ENCODE results near the gene BMP5.

Gene BMP5

DNA sequence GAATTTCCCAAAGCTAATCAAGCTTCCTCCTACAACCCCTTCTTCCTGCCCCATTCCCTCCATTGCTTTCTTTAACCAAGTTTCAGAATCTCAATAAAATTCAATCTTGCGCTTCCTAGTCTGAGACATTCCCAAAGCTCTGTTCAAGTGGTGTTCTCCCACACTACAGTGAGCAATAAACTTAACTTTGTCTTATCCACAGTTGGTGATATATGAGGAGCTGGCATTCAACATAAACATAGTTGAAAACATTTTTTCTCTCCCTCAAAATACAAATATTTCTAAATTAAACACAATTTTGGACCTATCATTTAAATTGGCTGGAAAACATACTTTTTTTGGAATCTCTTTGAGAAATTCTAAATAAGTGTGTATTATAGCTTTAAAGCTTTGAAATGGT is 166.7 kb downstream of the BMP5 start:
- no peak for DNase-seq

DNA sequence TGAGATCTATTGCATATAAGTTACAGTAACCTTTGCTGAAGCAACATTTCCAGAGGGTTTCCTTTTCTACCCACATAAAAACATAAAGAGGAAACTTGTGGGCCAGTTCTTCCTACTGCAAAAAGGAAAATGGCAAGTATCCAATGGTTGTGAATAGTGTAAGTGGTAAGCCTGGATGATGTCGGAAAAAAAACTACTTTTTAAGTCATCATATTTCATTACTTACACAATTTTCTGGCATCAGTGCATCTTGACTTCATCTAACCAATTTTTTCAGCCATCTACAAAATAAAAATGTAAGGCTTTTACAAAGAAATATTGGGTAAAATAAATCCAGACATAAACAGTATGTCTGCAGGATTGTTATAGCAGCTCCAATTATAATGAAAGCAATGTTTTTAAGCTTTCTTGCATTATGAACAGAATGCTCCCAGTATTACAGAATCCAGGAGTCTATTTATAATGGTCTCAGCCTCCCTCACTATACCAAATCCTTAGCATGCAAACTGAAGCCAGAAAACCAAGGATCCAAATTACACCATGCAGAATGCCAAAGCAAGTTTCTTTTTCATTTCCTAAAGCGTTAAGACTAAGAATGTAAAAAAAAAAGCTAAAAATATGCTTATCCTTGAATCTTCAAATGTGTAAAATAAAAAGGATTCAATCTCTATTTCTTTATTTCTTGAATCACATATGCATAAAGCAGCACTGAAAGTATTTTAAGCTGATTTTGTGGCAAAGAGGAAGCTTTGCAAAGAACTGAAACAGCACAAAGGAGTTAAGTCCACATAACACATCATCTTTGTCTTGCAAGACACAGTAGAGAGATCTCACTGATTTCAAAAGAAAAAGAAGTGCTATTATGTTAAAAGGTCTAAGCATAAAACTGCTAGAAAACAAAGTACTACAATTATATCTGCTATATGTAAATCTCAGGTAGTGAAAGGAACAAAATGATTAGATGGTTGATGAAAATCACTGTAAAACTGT is 169.6 kb downstream of the BMP5 start:
- DNase-seq, result no peak

DNA sequence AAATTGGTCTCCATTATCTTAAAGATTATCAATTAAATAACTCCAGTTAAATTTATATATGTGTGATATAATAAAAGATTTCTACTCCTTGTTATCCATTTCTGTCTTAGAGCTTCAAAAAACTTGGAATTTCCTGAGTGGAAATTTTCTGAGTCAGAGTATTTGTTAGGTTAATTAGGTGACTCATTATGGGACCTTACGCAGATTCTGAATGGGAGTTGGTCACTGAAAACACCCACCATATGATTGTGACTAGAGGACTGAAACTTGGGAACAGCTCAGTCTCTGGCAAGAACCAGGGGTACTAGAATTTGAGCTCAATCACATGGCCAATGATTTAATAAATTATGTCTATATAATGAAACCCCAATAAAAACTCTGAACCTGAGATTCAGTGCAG is 171.0 kb downstream of the BMP5 start:
- peak; percentile 22 for DNase-seq

Data from fibroblast of skin of scalp (primary cell).